NCI-H2196 treated with DMSO at 0.1 percent for 48 hours (cell line): ENCODE data around the gene CABP4.
"Not testable (repeated sequence)": the region's sequence is repeated elsewhere in the genome, so short reads cannot be mapped to it uniquely, and the experiment has no call there.

ENCODE experiments used
- DNase-seq: peaks from one replicate; lab custom pipeline; 2025; ENCODE audit not compliant: unreplicated experiment; lab: John Stamatoyannopoulos, UW

CABP4 gene

DNA sequence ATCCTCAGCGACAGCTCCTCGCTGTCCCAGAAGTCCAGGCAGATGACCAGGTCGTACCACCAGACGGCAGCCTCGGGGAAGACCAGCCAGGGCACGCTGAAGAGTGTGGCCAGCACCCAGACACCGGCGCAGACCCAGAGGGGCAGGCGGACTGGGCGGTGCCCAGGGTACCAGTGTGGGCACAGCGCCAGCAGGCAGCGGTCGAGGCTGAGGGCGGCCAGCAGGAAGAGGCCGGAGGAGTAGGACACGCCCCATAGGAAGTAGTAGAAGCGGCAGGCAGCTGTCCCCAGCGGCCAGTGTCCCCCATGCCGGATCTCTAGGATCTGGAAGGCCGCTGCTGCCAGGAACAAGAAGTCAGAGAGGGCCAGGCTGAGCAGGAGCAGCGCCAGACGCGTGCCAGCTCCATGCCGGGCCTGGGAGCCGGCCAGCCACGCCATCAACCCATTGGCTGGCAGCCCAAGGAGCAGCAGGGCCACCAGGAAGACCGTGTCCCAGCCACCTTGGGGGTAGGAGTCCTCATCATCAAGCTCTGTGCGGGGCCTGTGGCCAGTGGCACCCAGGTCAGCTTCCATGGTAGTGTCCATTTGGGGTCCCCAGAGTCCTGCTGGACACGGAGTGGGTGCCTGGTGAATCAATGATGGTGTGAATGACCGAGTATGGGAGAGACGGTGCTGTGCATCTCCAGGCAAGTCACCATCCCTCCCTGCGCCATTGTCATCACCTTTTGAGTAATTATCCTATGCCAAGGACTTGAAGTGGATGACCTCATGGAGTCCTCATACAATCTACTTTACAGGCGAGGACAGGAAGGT, 2.8 kb upstream of the CABP4 start, which contains the start of gene GPR152:
Gene GPR152, minus strand, starts transcription at position 589 of the 812 bp plus-strand sequence. Its CDS starts 5 bp downstream, at position 584.
- DNase-seq = peak; percentile 55

DNA sequence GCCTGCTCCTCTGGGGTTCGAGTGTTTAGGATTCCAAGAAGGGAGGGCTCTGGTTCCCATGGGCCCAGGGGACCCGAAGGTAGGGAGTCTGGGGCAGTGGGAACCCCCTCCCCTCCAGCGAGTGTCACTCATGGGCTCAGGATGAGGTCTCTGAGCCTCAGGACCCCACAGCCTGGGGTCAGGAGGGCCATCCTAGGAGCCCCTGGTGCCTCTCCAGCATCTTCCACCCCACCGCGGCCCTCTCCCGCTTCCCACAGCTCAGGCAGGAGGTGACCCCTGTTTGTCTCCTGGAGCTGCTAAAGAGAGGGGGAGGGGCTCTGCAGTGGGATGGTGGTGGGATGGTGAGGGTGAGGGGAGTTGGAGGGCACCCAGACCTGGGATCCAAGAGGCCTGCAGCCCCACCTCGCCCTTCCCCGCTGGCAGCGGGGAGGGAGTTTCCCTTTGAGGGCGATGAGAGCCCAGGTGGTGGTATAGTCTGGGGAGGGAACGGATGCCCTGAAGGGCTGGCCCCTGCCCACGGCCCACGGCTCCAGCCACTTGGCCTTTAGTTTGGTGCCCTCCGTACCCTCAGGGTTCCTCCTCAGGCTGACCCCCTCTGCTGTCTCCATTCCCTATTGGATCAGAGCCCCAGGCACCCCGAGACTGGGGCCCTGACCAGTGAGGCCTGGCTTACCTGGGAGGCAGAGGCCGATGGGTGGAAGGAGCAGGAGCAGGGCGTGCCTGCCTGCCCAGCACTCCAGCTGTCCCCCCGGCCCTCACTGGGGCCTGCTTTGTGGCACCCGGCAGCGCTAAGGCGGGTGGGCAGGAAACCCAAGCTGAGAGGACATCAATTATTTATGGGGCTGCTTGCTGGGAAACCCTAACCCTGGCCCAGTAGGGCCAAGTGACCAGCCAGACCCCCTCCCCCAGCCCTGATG, 1.1 kb upstream of the CABP4 start:
- DNase-seq = no peak

DNA sequence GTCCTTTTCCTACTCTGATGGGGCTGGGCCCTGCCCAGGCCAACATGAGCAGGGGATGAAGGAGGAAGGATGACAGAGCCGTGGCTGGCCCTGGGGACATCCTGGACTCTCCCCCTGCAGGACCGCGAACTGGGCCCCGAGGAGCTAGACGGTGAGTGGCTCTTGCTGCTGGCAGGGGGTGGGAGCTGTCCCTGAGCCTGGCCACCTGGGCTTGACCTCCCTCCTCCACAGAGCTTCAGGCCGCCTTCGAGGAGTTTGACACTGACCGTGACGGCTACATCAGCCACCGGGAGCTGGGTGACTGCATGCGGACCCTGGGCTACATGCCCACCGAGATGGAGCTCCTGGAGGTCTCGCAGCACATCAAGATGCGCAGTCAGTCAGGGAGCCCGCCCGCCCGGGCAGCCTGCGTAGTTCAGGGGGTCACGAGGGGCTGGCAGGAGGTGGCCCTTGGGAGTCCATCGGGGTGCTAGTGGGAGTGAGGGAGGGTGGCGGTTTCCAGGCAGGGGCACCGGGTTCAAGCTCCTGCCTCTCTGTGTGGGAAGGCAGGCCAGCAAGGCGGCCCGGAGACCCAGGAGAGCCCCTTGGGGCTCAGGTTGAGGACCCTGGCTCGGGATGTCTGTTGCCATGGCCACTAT, 1.0 kb downstream of the CABP4 start:
- no peak for DNase-seq

DNA sequence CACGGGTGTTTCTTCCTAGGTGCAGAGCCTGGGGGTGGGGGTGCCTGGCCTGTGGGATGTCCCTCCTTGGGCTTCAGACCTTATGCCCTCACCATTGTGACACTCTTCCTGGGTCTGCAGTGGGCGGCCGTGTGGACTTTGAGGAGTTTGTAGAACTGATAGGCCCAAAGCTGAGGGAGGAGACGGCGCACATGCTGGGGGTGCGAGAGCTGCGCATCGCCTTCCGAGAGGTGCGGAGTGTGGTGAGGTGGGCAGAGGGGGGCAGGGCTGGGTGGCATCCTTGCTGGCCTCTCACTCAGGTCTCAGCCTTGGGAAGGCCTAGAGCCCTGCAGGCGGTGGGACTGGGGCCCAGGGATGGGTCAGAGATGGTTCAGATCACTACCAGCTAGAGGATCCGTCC, 2.3 kb downstream of the CABP4 start:
- DNase-seq = no peak

DNA sequence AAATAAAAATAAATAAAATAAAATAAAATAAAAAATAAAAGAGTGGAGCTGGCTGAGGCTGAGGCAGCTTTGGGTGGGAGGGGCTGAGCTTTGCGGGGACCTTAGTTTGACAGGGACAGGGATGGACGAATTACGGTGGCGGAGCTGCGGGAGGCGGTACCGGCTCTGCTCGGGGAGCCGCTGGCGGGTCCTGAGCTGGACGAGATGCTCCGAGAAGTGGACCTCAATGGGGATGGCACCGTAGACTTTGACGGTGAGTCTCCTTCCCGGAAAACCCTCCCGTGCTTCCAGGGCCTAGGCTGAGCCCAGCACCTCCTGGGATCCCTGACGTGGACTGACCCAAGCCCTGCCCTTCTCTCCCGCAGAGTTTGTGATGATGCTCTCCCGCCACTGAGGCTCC, 3.1 kb downstream of the CABP4 start:
- DNase-seq = no peak

DNA sequence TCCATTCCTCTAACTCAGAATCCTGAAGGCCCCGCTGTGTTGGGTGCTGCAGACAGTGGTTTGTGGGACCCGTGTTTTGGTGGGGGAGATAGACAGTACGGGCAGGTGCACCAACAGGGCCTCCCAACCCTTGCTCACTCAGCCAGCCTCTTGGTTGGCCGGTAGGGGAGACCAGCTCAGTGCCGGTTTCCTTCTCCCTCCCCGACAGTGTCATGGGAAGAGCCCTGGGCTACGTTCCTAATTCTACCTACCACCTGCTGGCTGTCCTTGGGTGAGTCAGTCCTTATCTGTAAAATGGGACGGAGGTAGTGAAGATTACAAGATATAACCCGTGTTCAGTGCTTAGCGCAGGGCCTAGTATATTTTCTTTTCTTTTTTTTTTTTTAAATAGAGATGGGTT, 8.0 kb downstream of the CABP4 start:
- no peak for DNase-seq

DNA sequence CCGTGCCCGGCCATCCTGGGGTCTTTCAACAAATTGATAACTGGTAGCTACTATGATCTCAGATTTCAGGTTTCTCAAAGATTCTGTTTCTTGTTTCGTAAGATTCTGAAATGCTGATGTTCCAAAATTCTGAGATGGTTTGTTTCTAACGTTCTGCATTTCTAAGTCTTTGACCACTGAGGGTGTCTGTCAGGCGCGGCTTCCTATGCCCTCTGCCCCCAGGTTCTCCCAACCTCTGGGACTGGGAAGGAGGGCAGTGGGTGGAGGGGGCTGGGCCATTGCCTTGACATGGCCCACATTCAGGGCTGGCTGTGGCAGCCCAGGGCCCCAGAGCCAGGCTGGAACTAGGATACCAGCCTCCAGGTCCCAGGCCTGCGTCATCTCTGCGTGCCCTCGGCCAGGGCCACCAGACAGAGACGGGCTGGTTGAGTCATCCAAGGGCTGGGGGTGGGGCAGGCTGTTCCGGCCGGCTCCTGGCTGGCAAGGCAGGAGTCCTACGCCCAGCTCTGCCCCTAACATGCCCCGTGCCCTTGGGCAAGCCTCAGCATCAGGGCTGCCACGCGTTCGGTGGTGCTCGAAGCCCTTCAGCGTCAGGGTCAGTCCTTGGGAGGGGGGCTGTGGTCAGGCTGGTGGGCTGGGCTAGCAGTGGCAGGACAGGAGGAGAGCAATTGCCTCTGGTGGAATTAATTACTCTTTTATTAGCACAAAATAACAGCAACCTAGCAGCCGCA, 8.7 kb downstream of the CABP4 start:
- DNase-seq = no peak

DNA sequence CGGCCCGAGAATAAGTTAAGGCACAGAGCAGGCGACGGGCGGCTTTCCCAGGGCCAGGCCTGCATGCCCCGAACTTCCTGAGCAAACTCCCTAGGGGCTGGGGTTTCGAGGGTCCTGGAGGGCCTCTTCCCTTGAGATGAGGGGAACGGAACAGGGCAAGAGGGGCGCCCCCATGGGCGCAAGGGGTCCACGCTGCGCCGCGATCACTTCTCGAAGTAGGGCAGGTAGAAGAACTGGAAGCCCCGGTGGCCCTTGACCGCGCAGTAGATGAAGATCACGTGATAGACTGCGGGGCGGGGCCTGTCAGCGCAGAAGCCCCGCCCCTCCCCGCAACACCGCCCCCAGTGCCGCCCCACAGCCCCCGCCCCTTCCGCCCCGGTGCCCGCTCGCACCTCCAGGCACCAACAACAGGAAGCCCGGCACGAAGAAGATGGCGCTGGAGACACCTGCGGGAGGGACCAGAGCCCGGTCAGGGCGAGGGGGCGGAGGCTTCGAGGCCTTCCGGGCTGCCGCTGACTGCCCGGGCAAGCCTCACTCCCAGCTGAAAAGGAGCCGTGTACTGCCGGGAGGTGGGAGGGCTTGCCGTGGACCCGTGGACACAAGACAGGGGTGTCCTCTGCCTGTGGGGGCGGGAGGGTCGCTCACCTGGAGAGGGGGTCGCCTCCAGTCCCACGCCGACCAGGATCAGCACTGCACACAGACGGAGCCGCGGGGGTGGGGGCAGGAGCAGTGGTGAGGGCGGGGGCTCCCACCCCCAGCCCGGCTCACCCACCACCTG, 9.4 kb downstream of the CABP4 start:
- peak; percentile 87 for DNase-seq

DNA sequence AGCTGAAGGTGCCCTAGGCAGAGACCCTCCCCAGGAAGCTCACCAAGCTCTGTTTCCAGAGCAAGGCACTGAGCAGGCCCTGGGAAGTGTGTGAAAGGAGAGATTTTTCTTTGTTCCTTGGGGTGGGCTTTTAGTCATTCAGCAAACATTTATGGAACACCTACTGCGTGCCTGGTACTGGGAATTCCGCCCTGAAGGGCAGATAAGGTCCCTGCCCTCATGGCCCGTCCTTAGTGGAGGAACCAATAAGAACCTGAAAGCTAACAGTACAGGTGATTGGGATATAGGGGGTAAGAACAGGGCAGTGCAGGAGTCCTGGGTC, 10.0 kb downstream of the CABP4 start:
- DNase-seq = no peak

DNA sequence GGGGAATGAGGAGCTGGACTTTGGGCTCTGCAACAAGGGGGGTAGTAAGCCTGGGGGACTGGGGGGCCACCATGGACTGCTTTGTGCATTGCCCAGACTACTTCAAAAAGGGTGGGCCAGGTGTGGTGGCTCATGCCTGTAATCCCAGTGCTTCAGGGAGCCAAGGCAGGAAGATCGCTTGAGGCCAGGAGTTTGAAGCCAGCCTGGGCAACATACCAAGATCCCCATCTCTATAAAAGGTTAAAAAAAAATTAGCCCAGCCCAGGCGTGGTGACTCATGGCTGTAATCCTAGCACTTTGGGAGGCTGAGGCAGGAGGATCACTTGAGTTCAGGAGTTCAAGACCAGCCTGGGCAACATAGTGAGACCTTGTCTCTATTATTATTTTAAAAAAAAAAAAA, 10.4 kb downstream of the CABP4 start:
- DNase-seq = not testable (repeated sequence)

DNA sequence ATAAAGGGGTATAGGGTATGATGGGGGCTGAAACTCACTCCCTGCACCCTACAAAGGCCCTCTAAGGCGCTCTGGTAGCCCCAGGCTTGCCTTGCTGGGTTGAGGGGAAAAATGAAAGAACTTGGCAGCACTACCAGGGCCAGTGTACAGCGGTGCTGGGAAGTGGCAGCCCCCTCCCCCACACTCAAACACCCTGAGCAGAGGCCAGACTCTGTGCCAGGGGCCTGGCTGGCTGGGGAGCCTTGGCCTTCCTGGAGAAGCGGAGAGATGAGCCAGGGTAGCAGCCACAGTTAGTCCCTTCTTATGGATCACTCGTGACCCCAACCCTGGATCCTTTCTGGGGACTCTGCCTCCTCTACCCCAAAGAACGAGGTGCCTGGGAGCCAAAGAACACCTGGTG, 11.2 kb downstream of the CABP4 start:
- DNase-seq = no peak

DNA sequence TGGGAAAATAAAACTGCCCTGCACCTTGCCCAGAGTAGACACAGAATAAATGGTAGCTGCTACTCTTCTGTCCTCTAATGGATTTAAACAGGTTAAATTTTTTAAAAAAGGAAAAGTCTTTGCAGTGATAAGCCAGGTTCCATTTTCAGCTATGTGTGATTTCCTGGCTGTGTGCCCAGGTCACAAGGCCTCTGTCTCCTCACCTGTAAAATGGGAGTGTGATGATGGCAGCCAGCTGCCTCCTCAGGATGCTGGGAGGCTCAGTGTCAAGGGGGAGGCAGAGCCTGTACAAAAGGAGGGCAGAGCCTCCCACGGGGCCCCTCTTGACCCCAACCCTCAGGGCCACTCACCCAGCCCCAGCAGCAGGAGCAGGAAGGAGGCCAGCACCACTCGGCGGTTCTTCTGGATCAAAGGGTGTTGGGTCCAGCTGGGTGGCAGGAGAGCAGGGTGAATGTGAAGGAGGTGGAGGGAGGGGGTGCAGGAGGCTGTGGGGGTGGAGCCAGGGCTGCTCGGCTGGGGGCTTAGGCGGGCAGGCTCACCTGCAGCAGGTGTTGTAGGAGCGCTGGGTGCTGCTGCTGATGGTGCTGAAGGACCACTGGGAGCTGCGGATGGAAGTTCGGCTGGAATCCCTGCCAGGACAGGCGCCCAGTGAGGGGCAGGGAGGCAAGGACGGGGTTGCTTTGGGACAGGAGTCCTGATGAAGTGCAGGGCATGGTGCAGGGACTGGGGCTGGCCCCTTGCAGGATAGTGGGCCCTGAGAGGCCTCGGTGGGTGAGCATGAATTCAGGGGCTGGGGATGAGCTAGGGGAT, 12.0 kb downstream of the CABP4 start:
- DNase-seq = no peak

DNA sequence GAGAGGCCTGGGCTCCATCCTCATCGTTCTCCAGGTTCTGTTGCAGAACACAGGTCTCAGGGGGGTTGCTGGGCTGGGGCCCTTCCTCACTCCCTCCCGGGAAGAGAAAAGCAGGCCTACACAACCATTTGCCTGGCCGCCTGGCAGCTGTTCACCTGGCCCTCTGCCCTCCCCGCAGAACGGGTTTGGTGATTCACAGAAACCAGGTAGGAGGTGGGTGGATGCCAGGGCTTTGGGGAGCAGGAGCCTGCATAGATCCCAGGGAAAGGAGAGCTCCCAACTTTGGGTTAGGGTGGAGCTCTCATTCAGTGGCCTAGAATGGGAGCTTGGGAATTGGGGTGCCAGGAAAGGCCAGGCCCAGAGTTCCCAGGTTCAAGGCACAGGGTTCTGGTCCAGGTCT, 12.9 kb downstream of the CABP4 start:
- DNase-seq = peak; percentile 20

DNA sequence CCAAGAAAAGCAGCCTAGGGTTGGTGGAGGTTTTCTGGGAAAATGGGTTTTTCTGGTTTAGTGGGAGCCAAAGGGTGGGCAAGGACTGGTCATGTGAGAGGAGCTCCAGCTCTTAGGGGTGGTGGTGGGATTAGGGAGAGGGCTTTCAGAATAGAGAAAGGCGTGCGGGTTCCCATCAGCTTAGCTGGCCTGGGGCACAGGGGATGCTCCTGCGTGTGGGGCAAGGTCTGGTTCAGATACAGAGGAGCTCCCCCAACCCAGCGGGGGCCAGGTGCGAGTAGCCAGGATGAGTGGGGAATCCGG, 13.3 kb downstream of the CABP4 start:
- DNase-seq = no peak

DNA sequence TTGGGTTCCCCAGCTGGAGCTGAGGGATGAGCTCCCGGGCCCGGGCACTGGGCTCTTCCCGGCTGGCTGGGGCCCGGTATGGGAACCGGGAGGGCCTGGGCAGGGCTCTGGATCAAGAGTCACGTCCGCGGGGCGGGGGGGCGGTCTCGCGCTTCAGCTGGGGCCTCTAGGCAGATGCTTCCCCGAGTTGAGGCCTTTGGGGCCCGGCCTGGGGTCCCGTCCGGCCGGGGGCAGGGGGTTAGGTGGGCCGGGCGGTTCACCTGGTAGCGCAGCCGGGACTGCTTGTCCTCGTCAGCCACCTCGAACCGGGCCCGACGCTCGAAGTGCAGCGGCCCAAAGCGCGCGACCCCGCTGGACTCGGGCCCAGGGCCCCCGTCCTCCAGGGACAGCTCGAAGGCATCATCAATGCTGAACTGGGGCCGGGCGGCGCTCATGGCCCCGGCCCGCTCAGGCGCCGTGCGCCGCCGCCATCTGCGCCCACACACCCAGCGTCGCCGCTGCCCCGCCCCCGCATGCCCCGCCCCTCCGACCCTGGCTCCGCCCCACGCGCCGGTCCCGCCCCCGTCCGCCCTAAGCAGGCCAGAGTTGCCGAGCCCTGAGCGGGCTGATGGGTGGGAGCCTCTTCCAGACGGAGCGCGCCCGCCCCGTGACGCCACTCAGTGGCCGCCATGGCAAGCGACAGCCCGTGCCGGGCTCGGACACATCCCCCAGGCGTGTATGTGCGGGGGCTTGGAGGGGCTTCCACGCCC, 13.8 kb downstream of the CABP4 start, which contains the start of gene TMEM134:
Gene TMEM134, minus strand, starts transcription at position 493 of the 749 bp plus-strand sequence. Its CDS starts 59 bp downstream, at position 434.
- DNase-seq = peak; percentile 75

DNA sequence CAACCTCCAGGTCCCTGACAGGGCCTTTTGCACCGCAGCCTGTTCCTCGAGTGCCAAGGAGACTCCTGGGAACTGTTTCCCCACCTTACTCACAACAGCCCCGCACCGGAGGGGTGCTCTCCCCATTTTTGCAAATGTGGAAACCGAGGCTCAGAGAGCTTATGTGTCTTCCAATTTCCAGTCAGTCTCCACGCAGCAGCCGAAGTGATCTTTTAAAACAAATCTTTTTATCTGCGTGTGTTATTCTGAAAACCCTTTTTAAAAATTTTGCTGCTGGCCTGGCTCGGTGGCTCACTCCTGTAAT, 14.3 kb downstream of the CABP4 start:
- no peak for DNase-seq

DNA sequence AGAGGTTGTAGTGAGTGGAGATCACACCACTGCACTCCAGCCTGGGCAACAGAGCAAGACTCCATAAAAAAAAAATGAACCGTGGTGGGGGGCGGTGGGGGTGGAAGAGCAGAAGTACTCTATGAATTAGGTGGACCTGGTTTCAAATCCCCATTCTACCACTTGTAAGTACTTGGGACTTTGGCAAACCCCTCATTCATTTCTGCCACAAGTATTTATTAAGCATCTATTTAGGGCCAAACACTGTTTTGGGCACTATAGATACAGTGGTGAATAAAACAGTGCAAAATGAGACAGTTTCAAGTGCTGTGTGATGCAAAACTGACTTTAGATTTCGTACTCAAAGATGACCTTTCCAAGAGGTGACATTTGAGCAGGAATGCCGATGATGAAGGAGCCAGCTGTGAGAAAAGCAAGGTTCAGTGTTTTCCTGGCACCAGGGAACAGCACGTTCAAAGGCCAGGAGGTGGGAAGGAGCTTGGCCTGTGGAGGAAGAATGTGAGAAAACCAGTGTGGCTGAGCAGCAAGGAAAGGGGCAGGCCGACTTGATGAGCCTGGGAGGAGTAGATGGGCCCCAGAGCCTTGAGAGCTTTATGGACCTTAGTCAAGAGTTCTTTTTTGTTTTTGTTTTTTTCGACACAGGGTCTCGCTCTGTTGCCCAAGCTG, 15.3 kb downstream of the CABP4 start:
- DNase-seq = no peak

DNA sequence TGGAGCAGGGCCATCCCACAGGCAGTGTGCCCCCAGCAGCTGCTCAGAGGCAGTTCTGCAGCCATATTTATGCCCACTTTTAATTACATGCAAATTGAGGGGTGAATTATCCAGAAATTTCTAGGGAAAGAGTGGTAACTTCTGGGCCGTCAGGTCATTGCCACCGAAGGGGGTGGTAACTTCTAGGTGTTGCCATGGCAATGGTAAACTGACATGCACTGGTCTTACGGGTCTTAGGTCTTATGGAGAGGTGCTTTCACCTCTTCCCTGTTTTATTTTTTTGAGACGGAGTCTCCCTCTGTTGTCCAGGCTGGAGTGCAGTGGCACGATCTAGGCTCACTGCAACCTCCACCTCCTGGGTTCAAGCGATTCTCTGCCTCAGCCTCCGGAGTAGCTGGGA, 17.7 kb downstream of the CABP4 start:
- no peak for DNase-seq
